Left ventricle myocardium inferior (tissue), 1 donor: ENCODE measurements around the gene GEN1. TPM values are rescaled to one million over a fixed set of nuclear protein-coding genes. Genes with fewer than 3 reads are reported as not detected.

Source experiments
- DNase-seq: peaks from one replicate; pipeline ENCODE4 v3.0.0-alpha.2; 2020
- H3K27ac ChIP-seq: fragments of 200-600 bp; replicated peaks from 2 replicates; pipeline ENCODE4 v1.8.0; 2021
- H3K27me3 ChIP-seq: fragments of 200-600 bp; 2 replicates; pipeline ENCODE4 v1.8.0; 2021; ENCODE audit warnings: low read depth
- H3K36me3 ChIP-seq: fragments of 200-600 bp; 2 replicates; pipeline ENCODE4 v1.8.0; 2021
- H3K4me1 ChIP-seq: fragments of 200-600 bp; 2 replicates; pipeline ENCODE4 v1.8.0; 2021
- H3K4me3 ChIP-seq: fragments of 200-600 bp; 2 replicates; pipeline ENCODE4 v1.8.0; 2021; ENCODE audit warnings: mild to moderate bottlenecking, moderate library complexity
- H3K9me3 ChIP-seq: fragments of 200-600 bp; replicated peaks from 2 replicates; pipeline ENCODE4 v1.8.0; 2021
- intact Hi-C: fragments of 100-400 bp; cut with micrococcal nuclease; formaldehyde crosslinking; loops from one replicate; pipeline ENCODE4 v1.11.0; 2022
- total RNA-seq: library from RNA; stranded (reverse); fragmentation: NEBNext Ultra II Directional; extraction: Animal tissue kit (Norgen Biotek cat#: 25700); gene quantifications from one replicate; pipeline ENCODE4 v1.2.1, GENCODE V29; 2021
- TF ChIP-seq, protein P1 (sequence below): fragments of 200-600 bp; IDR thresholded peaks from 2 replicates; pipeline ENCODE4 v1.8.0; 2021; ENCODE audit warnings: antibody characterized with exemption, mild to moderate bottlenecking, borderline replicate concordance
- donor health status: DM: no; HTN: yes; CAD: no; lungs with severe emphysema.

Gene GEN1
- total RNA-seq, 1 donor from 2014 or later = 4.3 TPM

DNA sequence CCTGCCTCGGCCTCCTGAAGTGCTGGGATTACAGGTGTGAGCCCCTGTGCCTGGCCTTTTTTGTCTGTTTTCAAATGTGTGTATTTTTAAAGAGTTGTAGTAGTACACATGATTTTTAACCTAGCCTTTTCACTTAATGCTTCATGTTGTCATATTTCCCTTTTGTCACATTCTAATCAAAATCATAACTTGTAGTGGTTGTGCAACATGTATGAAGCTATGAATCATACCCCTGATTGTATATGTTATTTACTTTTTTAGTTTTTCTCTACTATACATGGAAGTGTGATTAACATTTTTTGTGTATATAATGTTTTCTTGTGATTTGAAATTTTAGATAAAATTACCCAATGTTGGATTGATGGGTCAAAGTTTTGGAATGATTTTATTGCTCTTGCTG, 8.5 kb downstream of the GEN1 start:
- intact Hi-C loops = no loop called here
- no peaks in the 10 kb centered on the region for H3K9me3 ChIP-seq
- TF ChIP-seq, protein P1, sequence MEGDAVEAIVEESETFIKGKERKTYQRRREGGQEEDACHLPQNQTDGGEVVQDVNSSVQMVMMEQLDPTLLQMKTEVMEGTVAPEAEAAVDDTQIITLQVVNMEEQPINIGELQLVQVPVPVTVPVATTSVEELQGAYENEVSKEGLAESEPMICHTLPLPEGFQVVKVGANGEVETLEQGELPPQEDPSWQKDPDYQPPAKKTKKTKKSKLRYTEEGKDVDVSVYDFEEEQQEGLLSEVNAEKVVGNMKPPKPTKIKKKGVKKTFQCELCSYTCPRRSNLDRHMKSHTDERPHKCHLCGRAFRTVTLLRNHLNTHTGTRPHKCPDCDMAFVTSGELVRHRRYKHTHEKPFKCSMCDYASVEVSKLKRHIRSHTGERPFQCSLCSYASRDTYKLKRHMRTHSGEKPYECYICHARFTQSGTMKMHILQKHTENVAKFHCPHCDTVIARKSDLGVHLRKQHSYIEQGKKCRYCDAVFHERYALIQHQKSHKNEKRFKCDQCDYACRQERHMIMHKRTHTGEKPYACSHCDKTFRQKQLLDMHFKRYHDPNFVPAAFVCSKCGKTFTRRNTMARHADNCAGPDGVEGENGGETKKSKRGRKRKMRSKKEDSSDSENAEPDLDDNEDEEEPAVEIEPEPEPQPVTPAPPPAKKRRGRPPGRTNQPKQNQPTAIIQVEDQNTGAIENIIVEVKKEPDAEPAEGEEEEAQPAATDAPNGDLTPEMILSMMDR = no peak
- H3K4me3 ChIP-seq = no peak overlapping the region
- H3K27me3 ChIP-seq = no peaks in the 10 kb centered on the region
- no peak for DNase-seq
- H3K4me1 ChIP-seq = peaks cover 17% of the 10 kb centered on the region
- peaks cover 6% of the 10 kb centered on the region for H3K36me3 ChIP-seq
- H3K27ac ChIP-seq = no peak overlapping the region

DNA sequence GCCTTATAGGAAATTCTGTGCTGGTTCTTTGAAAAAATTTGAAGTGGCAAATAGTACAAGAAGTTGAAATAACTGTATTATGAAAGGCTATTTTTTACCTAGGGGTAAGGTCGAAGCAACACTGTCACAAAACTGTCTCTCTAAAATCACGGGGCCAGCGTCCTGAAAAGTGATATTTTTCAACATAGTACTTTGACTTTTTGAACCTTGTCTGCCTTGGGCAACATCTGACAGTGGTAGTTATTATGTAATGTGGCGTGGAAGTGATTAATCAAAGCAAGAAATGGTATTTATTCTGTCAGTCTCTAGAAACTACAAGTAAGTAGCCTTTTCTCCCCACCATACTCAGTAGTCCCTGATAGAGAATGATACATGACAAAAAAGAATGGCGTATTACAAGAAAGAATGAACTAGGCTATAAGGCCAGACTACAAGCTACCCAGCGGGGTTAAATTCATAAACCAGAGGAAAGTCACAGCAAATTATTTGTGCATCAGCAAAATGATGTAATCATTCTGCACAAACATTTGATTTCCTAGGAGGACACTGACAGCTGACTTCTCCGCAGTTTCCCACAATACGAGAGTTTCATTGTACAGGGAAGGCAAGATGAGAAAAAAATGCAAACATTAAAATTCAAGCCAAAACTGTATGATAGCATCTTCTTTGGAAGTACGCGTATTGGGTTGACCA, 9.8 kb downstream of the GEN1 start:
- no peak overlapping the region for H3K27ac ChIP-seq
- no peaks in the 10 kb centered on the region for H3K9me3 ChIP-seq
- no peaks in the 10 kb centered on the region for H3K27me3 ChIP-seq
- H3K36me3 ChIP-seq = peaks cover 6% of the 10 kb centered on the region
- H3K4me1 ChIP-seq = peaks cover 12% of the 10 kb centered on the region
- H3K4me3 ChIP-seq = no peak overlapping the region
- TF ChIP-seq, protein P1 = no peak
- no peak for DNase-seq
- intact Hi-C loops = no loop called here

DNA sequence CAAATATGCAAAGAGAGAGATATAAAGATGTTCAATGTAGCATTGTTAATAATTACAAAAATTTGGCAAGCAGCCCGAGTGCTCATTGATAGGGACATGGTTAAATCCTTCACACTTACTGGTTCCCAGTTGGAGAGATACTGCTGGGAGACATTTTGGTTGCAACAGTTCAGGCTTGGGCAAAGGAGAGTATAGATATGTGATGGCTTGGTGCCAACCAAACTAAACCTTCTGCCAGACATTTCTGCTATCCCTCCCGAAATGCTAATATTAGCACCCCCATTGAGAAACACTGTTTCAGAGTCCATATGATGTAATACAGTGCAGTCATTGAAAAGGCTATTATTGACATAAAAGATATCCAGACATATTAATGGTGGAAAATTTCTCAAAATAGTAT, 11.5 kb downstream of the GEN1 start:
- Histone ChIP-seq H3K4me3 (no peak overlapping the region), H3K4me1 (peaks cover 22% of the 10 kb centered on the region), H3K36me3 (peaks cover 6% of the 10 kb centered on the region), H3K9me3 (no peaks in the 10 kb centered on the region), H3K27me3 (no peaks in the 10 kb centered on the region), H3K27ac (peak overlapping the region; percentile 39)
- DNase-seq = no peak
- TF ChIP-seq, protein P1 = no peak
- intact Hi-C loops = no loop called here

DNA sequence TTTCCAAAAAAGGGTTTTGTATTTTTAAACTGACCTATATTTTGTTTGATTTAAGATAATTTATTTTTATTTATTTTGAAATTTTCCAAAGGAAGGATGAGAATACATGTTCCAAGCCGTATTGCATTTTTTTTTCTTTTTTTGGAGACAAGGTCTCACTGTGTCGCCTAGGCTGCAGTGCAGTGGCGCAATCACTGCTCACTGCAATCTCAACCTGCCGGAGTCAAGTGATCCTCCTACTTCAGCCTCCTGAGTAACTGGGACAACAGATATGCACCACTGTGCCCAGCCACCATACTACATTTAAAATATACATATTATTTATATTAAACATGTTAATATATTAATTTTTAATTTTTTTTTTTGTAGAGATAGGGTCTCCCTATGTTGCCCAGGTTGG, 15.0 kb downstream of the GEN1 start:
- intact Hi-C loops = no loop called here
- Histone ChIP-seq H3K4me1 (peaks cover 35% of the 10 kb centered on the region), H3K9me3 (no peaks in the 10 kb centered on the region), H3K4me3 (no peak overlapping the region), H3K27me3 (no peaks in the 10 kb centered on the region), H3K27ac (no peak overlapping the region), H3K36me3 (peaks cover 9% of the 10 kb centered on the region)
- DNase-seq = no peak
- TF ChIP-seq, protein P1 = no peak

DNA sequence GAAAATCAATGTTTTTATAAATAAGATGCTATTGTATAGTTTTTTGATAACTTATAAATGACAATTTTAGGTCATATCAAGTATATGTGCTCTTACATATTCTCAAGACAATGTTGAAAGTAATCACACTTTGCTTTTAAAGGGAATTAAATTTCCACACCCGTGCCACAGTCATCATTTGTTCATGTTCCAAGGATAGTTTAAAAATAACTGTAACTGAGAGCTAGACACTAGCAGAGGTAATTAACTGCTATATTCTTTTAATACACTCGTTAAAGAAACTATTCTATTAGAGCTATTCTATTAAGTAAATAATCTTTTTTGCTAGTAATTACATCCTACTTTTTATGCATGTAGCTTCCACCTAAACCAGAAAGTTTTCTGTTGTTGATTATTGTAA, 18.0 kb downstream of the GEN1 start:
- no peak overlapping the region for H3K4me3 ChIP-seq
- H3K4me1 ChIP-seq = peaks cover 23% of the 10 kb centered on the region
- H3K27ac ChIP-seq = peak overlapping the region; percentile 36
- TF ChIP-seq, protein P1 = no peak
- H3K36me3 ChIP-seq = peaks cover 8% of the 10 kb centered on the region
- H3K27me3 ChIP-seq = no peaks in the 10 kb centered on the region
- no peaks in the 10 kb centered on the region for H3K9me3 ChIP-seq
- intact Hi-C loops = no loop called here
- DNase-seq = no peak
